Peyer's patch (tissue), 4 donors: ENCODE results near the gene ROBO1. TPM values are rescaled to one million over a fixed set of nuclear protein-coding genes. Genes with fewer than 3 reads are reported as not detected.

ENCODE experiments used
- DNase-seq, 3 donors: peaks; one replicate each; pipeline ENCODE4 v3.0.0-alpha.2; 2017 to 2019
- H3K27ac ChIP-seq, 4 donors: fragments of 200-600 bp; sonication (generic); one replicate each; pipeline ENCODE4 v1.5.1; 2016 to 2019
- H3K27me3 ChIP-seq, 2 donors: fragments of 200-600 bp; sonication (generic); one replicate each; pipeline ENCODE4 v1.5.1; 2019
- H3K36me3 ChIP-seq, 3 donors: fragments of 200-600 bp; sonication (generic); one replicate each; pipeline ENCODE4 v1.5.1; 2016 to 2019
- H3K4me1 ChIP-seq, 4 donors: fragments of 200-600 bp; sonication (generic); one replicate each; pipeline ENCODE4 v1.5.1; 2016 to 2019
- H3K4me3 ChIP-seq, 4 donors: fragments of 200-600 bp; sonication (generic); 1 replicate in 3 of 4; 2 replicates in 1 of 4; pipeline ENCODE4 v1.5.1; 2016 to 2019; ENCODE audit warnings: mild to moderate bottlenecking in 1 of 4
- H3K9me3 ChIP-seq, 4 donors: fragments of 200-600 bp; sonication (generic); one replicate each; pipeline ENCODE4 v1.5.1; 2016 to 2019; ENCODE audit warnings: mild to moderate bottlenecking in 1 of 4
- POLR2A ChIP-seq, 2 donors: fragments of 450-650 bp; IDR thresholded peaks; one replicate each; pipeline ENCODE4 v1.5.1; 2017; ENCODE audit warnings: antibody characterized with exemption in 2 of 2, mild to moderate bottlenecking in 2 of 2, moderate library complexity in 2 of 2
- total RNA-seq, 4 donors: library from RNA; depleted of rRNA; stranded (reverse); fragments of >200 nt; gene quantifications; one replicate each; pipeline ENCODE4 v1.1.0, GENCODE V29; 2016
- TF ChIP-seq, protein P1 (sequence below), 6 experiments: fragments of 450-650 bp in 4 of 6; fragments of 200-600 bp in 2 of 6; sonication (generic) in 1 of 6; IDR thresholded peaks; one replicate each; pipeline ENCODE4 v1.5.1; 2017 to 2019; ENCODE audit warnings: antibody characterized with exemption in 6 of 6, mild to moderate bottlenecking in 3 of 6, moderate library complexity in 1 of 6

The ROBO1 gene
- total RNA-seq, 4 donors from 2014 or later, result 9.5 to 41.3 (median 24.2) TPM

DNA sequence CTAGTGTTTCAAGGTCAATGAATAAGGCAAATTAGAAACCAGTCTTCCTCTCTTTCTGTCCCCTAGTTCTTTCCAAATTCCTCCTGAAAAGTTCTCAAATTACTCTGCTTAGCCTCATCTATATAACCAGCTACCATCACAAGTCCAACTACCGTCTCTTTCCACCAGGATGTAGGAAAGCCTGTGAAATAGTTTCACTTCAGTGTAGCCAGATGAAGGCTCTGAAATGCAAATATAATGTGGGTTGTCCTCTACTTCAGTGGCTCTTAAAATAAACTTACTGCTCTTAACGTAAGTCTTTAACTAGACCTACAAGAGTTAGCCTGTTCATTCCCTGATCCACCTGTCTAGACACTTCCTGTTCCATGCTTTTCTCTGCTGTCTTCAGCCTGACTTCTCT lies 827.7 kb downstream of the ROBO1 start:
- DNase-seq, result no peak
- Histone ChIP-seq H3K36me3 (no peaks in the 10 kb centered on the region), H3K4me1 (no peaks in the 10 kb centered on the region), H3K27ac (no peak overlapping the region), H3K4me3 (no peak overlapping the region), H3K27me3 (no peaks in the 10 kb centered on the region), H3K9me3 (no peaks in the 10 kb centered on the region)
- TF ChIP-seq POLR2A (IDR thresholded peaks at IDR 0.05), result no peak
- TF ChIP-seq, protein P1, sequence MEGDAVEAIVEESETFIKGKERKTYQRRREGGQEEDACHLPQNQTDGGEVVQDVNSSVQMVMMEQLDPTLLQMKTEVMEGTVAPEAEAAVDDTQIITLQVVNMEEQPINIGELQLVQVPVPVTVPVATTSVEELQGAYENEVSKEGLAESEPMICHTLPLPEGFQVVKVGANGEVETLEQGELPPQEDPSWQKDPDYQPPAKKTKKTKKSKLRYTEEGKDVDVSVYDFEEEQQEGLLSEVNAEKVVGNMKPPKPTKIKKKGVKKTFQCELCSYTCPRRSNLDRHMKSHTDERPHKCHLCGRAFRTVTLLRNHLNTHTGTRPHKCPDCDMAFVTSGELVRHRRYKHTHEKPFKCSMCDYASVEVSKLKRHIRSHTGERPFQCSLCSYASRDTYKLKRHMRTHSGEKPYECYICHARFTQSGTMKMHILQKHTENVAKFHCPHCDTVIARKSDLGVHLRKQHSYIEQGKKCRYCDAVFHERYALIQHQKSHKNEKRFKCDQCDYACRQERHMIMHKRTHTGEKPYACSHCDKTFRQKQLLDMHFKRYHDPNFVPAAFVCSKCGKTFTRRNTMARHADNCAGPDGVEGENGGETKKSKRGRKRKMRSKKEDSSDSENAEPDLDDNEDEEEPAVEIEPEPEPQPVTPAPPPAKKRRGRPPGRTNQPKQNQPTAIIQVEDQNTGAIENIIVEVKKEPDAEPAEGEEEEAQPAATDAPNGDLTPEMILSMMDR (IDR thresholded peaks at IDR 0.05), result no peak

GRCh38 chr3:78937475-78937874 lies 830.3 kb downstream of the ROBO1 start:
- Histone ChIP-seq H3K36me3 (no peaks in the 10 kb centered on the region), H3K4me3 (no peak overlapping the region), H3K27ac (no peak overlapping the region), H3K4me1 (no peaks in the 10 kb centered on the region), H3K27me3 (no peaks in the 10 kb centered on the region), H3K9me3 (no peaks in the 10 kb centered on the region)
- no peak for DNase-seq
- TF ChIP-seq POLR2A (IDR thresholded peaks at IDR 0.05), result no peak
- TF ChIP-seq, protein P1 (IDR thresholded peaks at IDR 0.05), result no peak

DNA sequence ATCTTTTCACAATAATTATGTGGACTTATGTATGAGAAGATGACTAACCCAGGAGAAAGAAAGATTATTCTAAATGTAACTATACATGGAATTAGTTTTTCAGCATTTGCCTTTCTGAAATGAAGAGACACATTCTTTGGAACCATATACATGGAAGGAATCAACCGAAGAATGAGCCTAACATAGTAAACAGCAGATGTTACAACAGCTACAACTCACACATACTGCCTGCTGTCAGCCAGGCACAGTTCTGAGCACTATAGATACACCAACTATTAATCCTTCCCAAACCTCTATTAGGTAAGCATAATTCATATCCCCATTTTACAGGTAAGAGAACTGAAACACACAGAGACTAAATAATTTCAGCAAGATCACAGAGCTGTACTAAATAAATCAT lies 840.0 kb downstream of the ROBO1 start:
- TF ChIP-seq, protein P1 (IDR thresholded peaks at IDR 0.05), result no peak
- TF ChIP-seq POLR2A (IDR thresholded peaks at IDR 0.05), result no peak
- DNase-seq, result no peak
- no peaks in the 10 kb centered on the region for H3K9me3 ChIP-seq
- H3K4me3 ChIP-seq, result no peak overlapping the region
- no peaks in the 10 kb centered on the region for H3K27me3 ChIP-seq
- no peaks in the 10 kb centered on the region for H3K36me3 ChIP-seq
- H3K27ac ChIP-seq, result no peak overlapping the region
- no peaks in the 10 kb centered on the region for H3K4me1 ChIP-seq

GRCh38 chr3:78926523-78926922 lies 841.3 kb downstream of the ROBO1 start:
- TF ChIP-seq POLR2A (IDR thresholded peaks at IDR 0.05), result no peak
- TF ChIP-seq, protein P1 (IDR thresholded peaks at IDR 0.05), result no peak
- Histone ChIP-seq H3K4me1 (no peaks in the 10 kb centered on the region), H3K27ac (no peak overlapping the region), H3K9me3 (no peaks in the 10 kb centered on the region), H3K36me3 (no peaks in the 10 kb centered on the region), H3K27me3 (no peaks in the 10 kb centered on the region), H3K4me3 (no peak overlapping the region)
- DNase-seq, result no peak

- no peaks in the 10 kb centered on the region for H3K27me3 ChIP-seq
- no peak for TF ChIP-seq POLR2A (IDR thresholded peaks at IDR 0.05)
- TF ChIP-seq, protein P1 (IDR thresholded peaks at IDR 0.05), result no peak
- no peaks in the 10 kb centered on the region for H3K36me3 ChIP-seq
- no peak overlapping the region for H3K4me3 ChIP-seq
- DNase-seq, result no peak
- H3K9me3 ChIP-seq, result no peaks in the 10 kb centered on the region
- H3K27ac ChIP-seq, result no peak overlapping the region
- H3K4me1 ChIP-seq, result no peaks in the 10 kb centered on the region
Measured at GRCh38 chr3:78924711-78925110, 843.1 kb downstream of the ROBO1 start.
